NCI-H128 (cell line): Measurements from ENCODE around the gene SRI.

Source experiments
- DNase-seq: peaks from one replicate; lab custom pipeline; 2025; ENCODE audit not compliant: unreplicated experiment; lab: John Stamatoyannopoulos, UW

SRI gene

DNA sequence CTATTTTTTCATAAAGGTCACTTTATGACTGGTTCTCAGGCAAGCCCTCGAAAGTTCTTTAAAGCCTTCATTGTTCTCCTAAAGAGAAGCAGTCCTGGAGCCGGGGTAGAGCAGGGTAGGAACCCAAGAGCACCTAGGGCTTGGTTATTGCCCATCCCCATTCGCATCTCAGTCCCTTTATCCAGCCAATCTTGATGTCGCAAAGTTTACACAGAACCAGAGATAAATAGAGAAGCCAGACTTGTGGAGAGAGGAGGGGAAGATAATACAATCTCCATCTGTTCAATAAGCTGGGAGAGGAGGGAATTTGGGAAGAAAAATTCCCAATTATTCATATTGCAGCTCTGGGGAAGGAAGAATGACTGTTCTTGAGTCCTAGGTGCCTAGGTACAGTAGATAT lies 6.4 kb upstream of the SRI start:
- no peak for DNase-seq

DNA sequence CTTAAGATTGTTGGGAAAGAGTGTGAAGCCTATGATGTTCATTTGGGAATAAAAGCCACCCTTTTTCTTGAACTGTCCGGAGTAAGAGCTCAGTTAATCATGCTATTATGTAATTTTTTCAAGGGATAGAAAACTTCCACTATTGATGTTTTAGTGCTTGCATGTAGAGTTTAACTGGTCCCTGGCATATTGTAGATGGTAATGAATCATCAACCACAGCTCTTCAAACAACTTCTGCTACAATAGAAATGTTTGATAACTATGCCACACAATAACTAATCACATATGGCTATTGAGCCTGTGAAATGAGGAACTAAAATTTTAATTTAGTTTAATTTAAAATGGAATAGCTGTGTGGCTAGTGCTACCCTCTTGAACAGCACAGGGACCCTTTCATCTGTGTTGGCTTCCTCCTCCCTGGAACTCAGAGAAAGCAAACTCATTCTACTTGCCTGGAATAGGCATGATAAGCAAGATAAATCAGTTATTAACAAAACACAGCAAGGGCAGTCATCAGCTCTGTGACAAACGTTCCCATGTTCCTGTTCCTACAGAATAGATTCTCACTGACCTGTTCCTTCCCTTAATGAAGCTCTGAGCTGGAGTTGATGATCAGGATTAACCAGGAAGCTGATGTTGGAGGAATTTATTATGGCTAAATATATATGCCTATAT lies 4.9 kb upstream of the SRI start:
- DNase-seq: no peak

DNA sequence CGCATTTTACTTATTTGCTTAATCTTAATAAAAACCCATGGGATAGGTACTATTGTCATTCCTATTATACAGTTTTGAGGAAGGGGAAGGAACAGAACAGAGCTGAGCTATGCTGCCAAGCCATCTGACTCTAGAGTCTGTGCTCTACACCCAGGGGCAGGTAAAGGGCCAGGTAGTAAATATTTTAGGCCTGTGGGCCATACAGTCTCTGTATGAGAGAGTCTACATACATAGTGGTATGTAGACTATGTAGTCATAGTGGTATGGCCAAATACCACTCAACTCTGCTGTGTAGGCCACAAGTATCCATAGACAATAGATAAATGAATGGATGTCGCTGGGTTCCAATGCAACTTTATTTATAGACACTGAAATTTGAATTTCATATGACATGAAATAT lies 3.4 kb upstream of the SRI start:
- no peak for DNase-seq

DNA sequence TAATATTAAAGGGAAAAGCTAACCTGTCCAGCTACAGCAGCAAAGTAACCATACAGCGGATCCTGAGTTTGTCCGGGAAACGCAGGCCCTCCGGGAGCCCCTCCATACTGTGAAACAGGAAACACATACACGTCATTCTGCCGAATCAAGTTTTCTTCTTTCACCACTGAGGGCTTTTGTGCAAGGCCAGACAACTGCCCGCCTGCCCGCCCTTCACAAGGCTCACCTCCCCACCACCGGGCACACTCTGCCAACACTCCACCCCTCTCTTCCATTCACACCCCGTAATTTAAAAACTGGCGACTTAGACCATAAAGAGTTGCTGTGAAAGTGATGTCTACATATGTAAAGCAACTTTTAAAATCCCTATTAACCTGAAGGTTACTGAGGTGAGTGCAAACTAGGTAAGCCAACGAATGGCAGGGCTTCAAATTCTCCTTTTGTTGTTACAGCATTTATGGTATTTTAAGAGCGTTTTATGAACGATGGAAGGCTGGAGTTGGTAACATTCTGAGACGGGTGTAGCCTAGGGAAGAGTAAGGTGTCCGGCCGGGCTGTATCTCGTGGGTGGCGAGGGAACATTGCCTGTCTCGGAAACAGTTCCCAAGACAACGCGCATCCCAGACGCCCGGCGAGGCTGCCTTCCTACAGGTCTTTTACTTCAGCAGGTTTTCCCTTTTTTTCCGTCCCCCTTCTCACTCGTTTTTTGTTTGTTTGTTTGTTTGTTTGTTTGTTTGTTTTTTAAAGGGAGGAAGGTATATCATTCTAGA lies 817 bp downstream of the SRI start:
- DNase-seq: no peak

DNA sequence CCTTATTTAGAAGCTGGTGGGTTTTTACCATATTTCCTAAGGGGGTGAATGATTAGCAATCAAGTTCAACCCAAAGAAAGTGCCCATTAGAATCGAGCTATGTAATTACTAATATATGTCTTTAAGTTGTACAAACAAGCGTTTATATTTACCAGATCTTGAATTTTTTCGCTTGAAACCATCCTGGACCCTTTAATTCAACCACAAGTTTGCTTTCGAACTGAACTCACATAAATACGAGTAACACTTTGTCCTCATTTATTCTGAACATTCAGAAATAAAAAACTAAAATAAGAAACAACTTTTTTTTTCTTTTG lies 1.5 kb downstream of the SRI start:
- DNase-seq: no peak

DNA sequence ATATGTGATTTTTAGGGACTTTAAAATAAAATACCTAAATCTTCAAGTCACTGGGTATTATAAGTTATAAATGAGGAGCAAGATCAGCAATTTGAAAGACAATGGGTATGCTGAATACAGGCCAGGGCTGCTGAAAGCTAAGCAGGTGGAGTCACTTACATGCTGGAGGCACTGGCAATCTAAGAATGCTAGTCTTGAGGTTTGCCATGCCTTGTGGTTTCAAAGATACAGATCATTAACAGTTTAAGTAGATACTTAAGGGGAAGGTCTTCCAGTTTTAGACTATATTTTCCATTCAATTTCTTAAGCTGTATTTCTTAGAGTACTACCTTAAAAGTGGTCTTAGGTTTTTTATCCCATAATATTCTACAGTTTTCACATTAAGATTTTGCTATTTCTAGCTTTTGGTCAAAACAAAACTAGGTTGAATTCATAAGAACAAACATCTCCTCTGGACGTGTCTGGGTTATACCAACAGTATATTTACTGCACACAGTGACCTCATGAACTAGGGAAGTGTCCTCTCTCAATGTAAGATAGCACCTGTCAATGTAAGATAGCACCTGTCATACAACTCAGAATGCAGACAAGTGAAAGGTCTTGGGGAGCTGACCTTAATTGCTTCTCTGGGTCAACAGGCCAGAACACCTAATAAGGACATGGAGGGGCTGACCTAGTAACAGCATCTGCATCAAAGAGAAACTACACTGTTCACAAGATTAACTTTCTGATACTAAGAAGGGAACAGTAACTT lies 2.0 kb downstream of the SRI start:
- DNase-seq: no peak

DNA sequence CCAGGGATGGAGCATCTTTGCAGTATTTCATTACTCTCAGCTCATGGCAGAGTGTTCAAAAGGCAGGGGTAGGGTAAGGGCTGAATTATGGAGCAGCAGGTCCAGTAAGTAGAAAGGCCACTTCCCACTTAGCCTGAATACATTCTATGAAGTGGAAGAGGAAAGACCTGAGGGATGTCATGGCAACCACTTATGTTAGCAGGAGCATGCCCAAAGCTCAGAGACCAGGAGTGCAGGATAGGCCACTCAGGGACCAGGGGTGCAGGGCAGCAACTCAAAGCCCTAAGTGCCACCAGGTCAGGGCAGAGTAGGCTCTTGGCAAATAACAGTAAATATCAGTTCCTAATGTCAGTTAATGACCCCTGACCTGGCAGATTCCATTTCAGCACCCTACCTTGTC lies 3.6 kb downstream of the SRI start:
- DNase-seq: no peak

DNA sequence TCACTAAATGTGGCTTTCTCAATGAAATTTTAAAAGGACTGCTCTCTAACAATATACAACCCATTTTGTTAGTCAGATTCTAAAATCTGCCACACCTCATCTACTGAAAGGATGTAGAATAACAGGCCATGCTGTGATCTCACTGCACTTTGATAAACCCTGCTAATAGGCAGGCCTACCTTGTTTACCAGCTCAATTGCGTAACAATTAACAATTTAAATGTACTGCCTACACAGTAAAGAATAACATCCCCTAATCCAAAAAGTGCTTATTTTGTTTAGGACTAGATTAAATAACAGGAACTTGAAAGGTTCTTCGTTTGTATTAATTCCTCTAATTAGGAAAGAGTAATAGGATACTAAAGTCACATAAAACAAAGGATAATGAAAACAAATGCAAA lies 4.5 kb downstream of the SRI start:
- no peak for DNase-seq

DNA sequence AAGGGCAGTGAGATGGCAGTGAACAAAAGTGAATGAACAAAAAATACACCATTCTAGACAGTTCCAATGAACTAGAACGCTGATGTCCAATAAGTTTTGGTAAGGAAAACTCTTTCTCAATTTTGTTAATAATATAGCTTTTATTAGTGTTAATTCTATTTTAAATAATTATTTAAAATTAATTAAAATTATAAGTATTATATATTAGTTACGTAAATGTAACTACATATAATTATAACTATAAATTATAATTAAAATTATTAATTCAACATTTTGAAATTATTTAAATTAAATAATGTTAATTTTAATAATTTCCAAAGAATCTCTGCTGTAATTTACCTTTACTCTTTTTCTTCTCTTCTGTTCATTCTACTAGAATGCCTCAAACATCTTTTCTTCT lies 5.4 kb downstream of the SRI start:
- DNase-seq: no peak

DNA sequence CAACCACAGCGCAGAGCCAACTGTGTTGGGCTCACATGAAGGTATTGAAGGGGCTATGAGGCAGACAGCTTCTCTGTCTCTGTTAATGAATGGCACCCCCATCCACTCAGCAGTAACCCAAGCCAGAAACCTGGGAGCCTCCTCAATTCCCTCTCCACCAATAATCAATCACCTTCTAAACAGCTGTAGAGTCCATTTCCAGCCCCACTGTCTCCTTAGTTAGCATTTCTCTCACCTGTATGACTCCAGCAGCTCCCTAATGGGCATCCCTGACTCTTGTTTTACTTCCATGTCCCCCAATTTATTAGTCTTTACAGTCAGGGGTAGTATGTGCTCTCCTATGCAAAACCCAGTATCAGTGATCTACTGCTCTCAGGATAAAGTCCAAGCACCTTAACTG lies 6.9 kb downstream of the SRI start:
- no peak for DNase-seq

DNA sequence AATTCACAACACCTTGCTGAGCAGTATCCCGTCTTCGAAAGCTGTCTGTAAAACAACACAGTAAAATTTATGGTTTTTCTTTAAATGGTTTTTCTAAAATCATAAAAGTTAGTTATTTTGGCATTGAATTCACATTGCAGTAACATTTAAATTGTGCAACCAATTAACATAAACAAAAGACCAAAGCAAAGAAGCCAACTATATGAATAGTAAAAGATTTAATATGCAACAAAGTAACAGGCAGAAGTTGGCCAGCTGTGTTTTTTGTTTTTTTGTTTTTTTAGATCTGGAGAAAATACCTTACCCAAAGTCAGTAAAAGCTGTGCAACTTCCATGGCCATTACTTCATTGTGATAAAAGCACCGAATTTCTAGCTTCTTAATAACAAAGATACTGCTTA lies 11.3 kb downstream of the SRI start:
- no peak for DNase-seq

DNA sequence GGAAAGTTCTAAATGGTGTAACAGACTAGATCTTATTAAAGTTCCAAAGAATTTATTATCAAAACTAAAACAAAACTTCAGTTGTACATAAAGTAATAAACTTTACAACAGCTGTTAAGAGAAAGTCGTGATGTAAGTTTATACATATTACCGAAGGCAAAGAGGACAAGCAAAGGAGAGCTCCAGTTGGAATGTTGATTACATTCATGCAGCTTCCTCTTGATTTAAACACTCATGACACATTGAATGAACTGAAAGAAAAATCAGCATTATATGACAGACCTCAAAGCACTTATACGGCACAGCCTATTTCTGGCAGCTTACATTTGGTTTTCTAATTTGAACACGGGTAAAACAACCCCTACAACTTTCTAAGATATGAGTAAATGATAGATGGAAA lies 13.6 kb downstream of the SRI start:
- no peak for DNase-seq

DNA sequence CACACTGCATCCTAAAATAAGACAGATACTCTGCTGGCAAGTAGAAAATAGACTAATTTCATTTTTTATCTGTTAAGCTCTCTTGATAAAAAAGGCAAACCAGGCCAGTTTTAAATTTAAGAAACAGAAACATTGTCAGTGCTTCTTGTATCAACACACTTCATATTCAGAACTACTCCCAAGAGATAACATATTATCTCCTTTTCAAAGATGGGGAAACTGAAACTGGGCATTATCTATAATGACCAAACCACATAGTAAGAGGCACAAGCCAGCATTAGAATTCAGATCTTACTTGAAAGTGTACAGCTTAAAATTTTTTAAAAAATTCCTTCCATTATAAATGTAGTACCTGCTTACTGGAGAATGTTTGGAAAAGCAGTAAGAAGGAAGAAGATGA lies 14.7 kb downstream of the SRI start:
- DNase-seq: no peak

DNA sequence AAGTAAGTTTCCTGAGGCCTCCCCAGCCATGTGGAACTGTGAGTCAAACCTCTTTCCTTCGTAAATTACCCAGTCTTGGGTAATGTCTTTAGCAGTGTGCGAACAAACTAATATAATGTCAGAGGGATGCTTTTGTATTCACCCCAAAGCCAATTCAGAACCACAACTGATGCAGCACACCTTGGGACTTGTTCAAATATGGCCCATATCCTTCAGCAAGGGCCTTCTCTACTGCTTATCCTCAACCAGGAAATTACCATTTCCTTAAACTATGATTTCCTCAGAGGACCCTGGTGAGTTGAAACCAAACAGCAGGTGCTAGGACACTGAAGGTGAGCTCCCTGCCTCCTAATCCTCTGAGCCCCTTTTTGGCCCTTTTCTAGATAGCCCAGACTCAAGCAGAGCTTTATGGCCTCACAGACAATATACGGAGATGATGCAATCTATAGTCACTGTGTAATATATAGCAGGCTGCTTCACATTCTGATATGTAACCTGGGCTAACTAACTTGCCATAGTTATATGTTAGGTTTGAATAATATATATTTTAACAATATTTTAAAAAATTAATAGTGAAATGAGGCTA lies 15.2 kb downstream of the SRI start:
- no peak for DNase-seq

DNA sequence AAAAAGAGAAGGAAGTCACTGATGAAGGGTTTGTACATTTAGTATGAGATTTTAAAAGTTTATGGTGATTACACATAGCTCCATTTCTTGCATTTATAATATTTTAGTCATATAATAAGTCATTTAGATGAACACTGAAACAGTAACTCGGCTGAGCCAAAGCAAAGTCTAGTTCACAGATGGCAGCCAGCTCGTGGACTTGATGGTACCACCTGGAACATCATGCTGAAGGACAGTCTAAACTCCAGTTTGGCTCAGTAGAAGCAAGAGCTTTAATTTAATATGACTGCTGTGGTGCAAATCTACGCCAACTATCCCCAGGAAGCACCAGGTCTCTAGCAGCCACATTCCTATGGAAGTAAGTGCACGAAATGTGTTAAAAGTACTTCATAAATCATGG lies 16.4 kb downstream of the SRI start:
- no peak for DNase-seq

DNA sequence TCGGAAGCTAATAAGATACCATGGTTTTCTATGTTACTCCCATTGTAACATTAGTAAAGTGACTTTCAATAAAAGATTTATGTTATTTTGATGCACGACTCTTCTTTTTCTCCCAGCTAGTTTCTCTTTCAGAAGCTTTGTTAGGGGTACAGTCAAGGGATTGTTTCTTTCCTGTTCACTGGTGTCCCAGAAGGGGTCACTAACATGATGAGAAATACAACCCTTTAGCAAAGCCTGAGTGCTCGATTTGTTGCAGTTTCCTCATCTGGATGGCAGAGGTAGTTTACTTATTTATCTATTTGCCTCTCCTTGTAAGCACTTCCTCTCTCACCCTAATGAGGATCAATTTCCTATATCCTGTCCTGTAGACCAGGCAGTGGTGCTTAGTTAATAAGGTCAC lies 17.0 kb downstream of the SRI start:
- DNase-seq: no peak

DNA sequence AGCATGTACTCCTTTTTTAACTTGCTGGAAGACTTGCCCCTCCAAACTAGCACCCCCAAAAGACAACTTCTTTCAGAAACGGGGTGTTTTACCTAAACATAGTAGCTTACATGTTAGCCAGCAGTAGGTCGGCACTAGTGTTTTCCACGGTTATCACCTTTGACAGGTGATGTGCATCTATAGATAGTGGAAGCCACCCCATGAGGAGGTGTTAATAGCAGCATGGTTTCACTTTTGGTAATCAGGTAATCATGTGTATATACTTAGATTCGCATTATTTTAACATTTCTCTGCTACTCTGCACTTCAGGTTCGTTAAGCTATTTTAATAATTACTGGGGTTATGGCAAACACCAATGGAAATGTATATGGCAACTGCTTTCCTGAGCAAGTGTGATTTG lies 17.6 kb downstream of the SRI start:
- no peak for DNase-seq

DNA sequence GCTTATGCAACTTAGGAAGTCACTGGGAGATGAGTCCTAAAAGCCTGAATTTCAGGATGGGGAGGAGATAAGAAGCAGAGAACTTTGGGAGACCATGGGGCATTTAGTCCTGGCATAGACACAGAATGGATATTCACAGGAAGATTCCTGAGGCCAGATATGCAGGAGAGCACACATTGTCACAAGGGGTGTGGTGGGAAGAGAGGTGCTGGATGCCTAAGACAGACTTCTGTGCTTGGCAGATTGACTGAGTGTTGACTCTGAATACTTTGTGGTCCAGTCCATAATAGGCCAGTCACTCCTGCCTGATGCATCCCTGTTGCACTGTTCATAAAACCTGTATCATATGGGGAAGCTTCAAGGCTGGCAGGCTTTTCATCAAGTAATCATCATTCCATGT lies 18.5 kb downstream of the SRI start:
- DNase-seq: no peak

DNA sequence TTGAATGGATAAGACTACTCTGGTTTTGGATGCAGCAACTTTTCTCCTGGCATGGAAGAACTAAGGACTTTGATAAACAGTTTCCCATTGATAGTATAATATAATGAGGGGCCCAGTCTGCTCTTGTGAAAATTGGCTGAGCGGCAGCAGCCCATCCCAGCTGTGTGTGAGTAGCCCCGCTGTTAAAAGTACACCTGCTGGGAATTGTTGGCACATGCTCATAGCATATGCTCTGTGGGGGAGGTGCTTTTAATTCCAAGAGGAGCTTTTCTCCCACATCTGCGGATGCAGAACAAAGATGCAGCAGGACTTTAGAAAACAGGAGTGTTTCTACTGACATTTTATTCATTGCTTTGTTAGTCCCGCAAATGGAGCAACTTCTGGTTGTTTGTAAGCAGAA lies 19.0 kb downstream of the SRI start:
- DNase-seq: peak; percentile 7

DNA sequence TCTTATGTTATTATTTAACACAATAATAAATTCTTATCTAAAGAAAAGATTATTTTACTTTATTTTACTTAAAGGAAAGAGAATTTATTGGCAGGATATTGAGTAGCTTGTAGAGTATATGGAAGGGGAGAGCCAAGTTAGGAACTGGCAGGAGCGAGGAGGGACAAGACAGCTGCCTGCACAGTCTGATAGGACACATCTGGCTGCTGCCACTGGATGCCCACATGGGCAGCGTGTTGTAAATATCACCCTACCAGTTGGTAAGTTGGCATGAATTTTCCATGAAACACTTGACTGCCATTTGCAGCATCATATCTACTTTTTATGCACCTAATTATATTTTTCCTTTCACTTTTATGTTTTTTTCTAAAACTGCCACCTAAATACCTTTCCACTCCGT lies 19.6 kb downstream of the SRI start:
- DNase-seq: no peak

DNA sequence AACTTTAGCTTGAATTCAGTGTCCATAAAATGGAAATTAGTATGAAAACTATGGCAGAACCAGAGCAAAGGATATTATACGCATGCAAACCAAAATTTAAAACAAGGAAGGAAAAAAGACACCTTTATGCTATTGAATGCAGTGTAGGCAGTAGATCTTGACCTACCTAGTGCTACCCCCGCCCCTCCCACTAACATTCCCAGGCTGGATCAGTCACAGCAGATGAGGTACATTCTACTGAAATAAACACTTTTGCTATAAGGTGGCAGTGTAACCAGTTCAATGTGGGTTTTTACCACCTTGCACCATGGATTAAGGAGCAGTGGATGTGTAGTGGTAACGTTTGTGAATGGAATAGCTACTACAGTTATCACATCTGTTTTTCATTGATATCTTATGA lies 27.9 kb downstream of the SRI start:
- no peak for DNase-seq

DNA sequence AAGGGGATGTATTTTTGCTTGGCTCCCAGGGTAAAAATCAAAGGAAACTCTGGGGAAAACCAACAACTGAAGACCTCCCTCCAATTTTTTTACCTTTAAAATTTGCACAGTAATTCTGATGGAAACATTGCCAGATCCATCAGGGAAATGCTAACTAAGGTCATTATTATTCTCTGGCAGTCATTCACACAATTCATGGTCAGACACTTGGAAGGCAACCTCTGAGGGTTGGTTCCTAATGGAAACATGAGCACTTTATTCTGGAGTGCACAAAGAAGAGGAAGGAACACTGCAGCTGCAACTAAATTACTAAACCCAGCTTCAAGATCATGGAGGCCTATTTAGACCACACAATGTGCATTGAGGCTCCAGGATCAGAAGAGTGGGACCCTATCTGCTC lies 34.2 kb downstream of the SRI start:
- DNase-seq: no peak
